PC-9 (cell line): ENCODE measurements around the gene OR52H1. TPM values are rescaled to one million over a fixed set of nuclear protein-coding genes. Genes with fewer than 3 reads are reported as not detected.

Experiments used
- BruUV-seq: library from RNA; stranded (reverse); fragments of 400-500 nt; replicated peaks from 2 replicates; lab custom pipeline; 2021; lab: Mats Ljungman, UMichigan
- CTCF ChIA-PET: fragments of 300-600 bp; sonication (Branson Sonifier 250); formaldehyde crosslinking; loops from one replicate; lab custom pipeline; 2022; ENCODE audit warnings: antibody characterized with exemption; lab: Charles Lee
- POLR2A ChIA-PET: fragments of 300-600 bp; sonication (Branson Sonifier 250); formaldehyde crosslinking; loops from one replicate; lab custom pipeline; 2022; ENCODE audit warnings: antibody characterized with exemption; ENCODE audit not compliant: unreplicated experiment; lab: Charles Lee
- DNase-seq, 2 experiments: peaks; one replicate each; pipeline versions ENCODE4 v3.0.0 to v3.0.0-alpha.2; 2015 to 2022; ENCODE audit warnings: mixed read lengths in 1 of 2
- H2AFZ ChIP-seq: fragments of 200-600 bp; sonication (generic); 2 replicates; pipeline ENCODE4 v1.8.1; 2017; ENCODE audit warnings: antibody characterized with exemption
- H3F3A ChIP-seq: fragments of 200-600 bp; sonication (generic); 2 replicates; pipeline ENCODE4 v1.8.1; 2017; ENCODE audit warnings: antibody characterized with exemption, mild to moderate bottlenecking, low read depth; ENCODE audit not compliant: insufficient read depth
- H3K27ac ChIP-seq: fragments of 200-600 bp; sonication (generic); 2 replicates; pipeline ENCODE4 v1.6.1; 2016; ENCODE audit warnings: mixed run types
- H3K27me3 ChIP-seq: fragments of 200-600 bp; sonication (generic); 2 replicates; pipeline ENCODE4 v1.6.1; 2016; ENCODE audit warnings: low read depth, mixed run types; ENCODE audit not compliant: insufficient read depth
- H3K36me3 ChIP-seq: fragments of 200-600 bp; sonication (generic); 2 replicates; pipeline ENCODE4 v1.6.1; 2016; ENCODE audit warnings: low read depth, mixed run types
- H3K4me1 ChIP-seq: fragments of 200-600 bp; sonication (generic); replicated peaks from 2 replicates; pipeline ENCODE4 v1.6.1; 2016; ENCODE audit warnings: mixed run types; ENCODE audit not compliant: insufficient read depth
- H3K4me2 ChIP-seq: fragments of 200-600 bp; sonication (generic); 2 replicates; pipeline ENCODE4 v1.6.1; 2017; ENCODE audit warnings: mixed run types
- H3K4me3 ChIP-seq: fragments of 200-600 bp; sonication (generic); 2 replicates; pipeline ENCODE4 v1.6.1; 2016; ENCODE audit warnings: mixed run types
- H3K79me2 ChIP-seq: fragments of 200-600 bp; sonication (generic); 2 replicates; pipeline ENCODE4 v1.6.1; 2017; ENCODE audit warnings: low read depth, mixed run types
- H3K9me2 ChIP-seq: fragments of 200-600 bp; sonication (generic); 2 replicates; pipeline ENCODE4 v1.8.1; 2017; ENCODE audit warnings: mild to moderate bottlenecking; ENCODE audit not compliant: insufficient read depth
- H3K9me3 ChIP-seq: fragments of 200-600 bp; sonication (generic); 2 replicates; pipeline ENCODE4 v1.8.1; 2016; ENCODE audit warnings: low read depth; ENCODE audit not compliant: insufficient read depth
- H4K20me1 ChIP-seq: fragments of 200-600 bp; sonication (generic); 2 replicates; pipeline ENCODE4 v1.8.1; 2017; ENCODE audit not compliant: insufficient read depth
- EZH2 ChIP-seq: fragments of 200-600 bp; sonication (generic); IDR thresholded peaks from 2 replicates; pipeline ENCODE4 v1.8.0; 2017; ENCODE audit warnings: antibody characterized with exemption, low read depth
- intact Hi-C: fragments of 100-400 bp; cut with micrococcal nuclease; formaldehyde crosslinking; loops from one replicate; pipeline ENCODE4 v1.10.0; 2022; ENCODE audit not compliant: unreplicated experiment
- total RNA-seq: library from RNA; stranded (reverse); gene quantifications from 2 replicates; pipeline ENCODE4 v1.2.3, GENCODE V29; 2021
- TF ChIP-seq, protein P1 (sequence below): fragments of 200-600 bp; sonication (generic); conservative IDR thresholded peaks from 2 replicates; pipeline ENCODE4 v1.6.1; 2017; ENCODE audit warnings: mixed run types, antibody characterized with exemption, mild to moderate bottlenecking, moderate library complexity

OR52H1 gene
- total RNA-seq, 1 experiment from 2014 or later, result not detected

- Histone ChIP-seq H3K36me3 (no peaks in the 10 kb centered on the region), H2AFZ (no peak overlapping the region), H3K27me3 (peaks cover 10% of the 10 kb centered on the region), H3K9me3 (no peaks in the 10 kb centered on the region), H4K20me1 (no peaks in the 10 kb centered on the region), H3K4me3 (no peak overlapping the region), H3K79me2 (no peaks in the 10 kb centered on the region), H3K27ac (no peak overlapping the region), H3K4me1 (no peaks in the 10 kb centered on the region), H3F3A (no peaks in the 10 kb centered on the region), H3K9me2 (no peaks in the 10 kb centered on the region), H3K4me2 (no peak overlapping the region)
- TF ChIP-seq, protein P1, sequence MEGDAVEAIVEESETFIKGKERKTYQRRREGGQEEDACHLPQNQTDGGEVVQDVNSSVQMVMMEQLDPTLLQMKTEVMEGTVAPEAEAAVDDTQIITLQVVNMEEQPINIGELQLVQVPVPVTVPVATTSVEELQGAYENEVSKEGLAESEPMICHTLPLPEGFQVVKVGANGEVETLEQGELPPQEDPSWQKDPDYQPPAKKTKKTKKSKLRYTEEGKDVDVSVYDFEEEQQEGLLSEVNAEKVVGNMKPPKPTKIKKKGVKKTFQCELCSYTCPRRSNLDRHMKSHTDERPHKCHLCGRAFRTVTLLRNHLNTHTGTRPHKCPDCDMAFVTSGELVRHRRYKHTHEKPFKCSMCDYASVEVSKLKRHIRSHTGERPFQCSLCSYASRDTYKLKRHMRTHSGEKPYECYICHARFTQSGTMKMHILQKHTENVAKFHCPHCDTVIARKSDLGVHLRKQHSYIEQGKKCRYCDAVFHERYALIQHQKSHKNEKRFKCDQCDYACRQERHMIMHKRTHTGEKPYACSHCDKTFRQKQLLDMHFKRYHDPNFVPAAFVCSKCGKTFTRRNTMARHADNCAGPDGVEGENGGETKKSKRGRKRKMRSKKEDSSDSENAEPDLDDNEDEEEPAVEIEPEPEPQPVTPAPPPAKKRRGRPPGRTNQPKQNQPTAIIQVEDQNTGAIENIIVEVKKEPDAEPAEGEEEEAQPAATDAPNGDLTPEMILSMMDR, result no peak
- no peak for TF ChIP-seq EZH2
- ChIA-PET POLR2A (no interaction called here), CTCF (no interaction called here)
- no peak for DNase-seq
- no TSS peak for BruUV-seq
- intact Hi-C loops, result no loop called here
These were observed 26.0 kb downstream of the OR52H1 start for GRCh38 chr11:5522308-5522707.

- Histone ChIP-seq H3K4me2 (no peak overlapping the region), H3K27ac (no peak overlapping the region), H4K20me1 (no peaks in the 10 kb centered on the region), H3K27me3 (peaks cover 10% of the 10 kb centered on the region), H3F3A (no peaks in the 10 kb centered on the region), H3K4me3 (no peak overlapping the region), H3K9me3 (no peaks in the 10 kb centered on the region), H3K36me3 (no peaks in the 10 kb centered on the region), H3K4me1 (no peaks in the 10 kb centered on the region), H3K79me2 (no peaks in the 10 kb centered on the region), H2AFZ (no peak overlapping the region), H3K9me2 (no peaks in the 10 kb centered on the region)
- no peak for DNase-seq
- BruUV-seq, result no TSS peak
- TF ChIP-seq EZH2, result no peak
- TF ChIP-seq, protein P1, result no peak
- POLR2A ChIA-PET, result no interaction called here
- intact Hi-C loops, result no loop called here
- CTCF ChIA-PET, result no interaction called here
These were observed 26.8 kb downstream of the OR52H1 start for GRCh38 chr11:5521540-5521939.

- BruUV-seq, result no TSS peak
- TF ChIP-seq, protein P1, result no peak
- TF ChIP-seq EZH2, result no peak
- POLR2A ChIA-PET, result no interaction called here
- H3K9me3 ChIP-seq, result no peaks in the 10 kb centered on the region
- H2AFZ ChIP-seq, result no peak within 1 kb of the TSS
- no peaks in the 10 kb centered on the region; the same call in 1 of the 2 replicates for H3K27me3 ChIP-seq
- intact Hi-C loops, result no loop called here
- DNase-seq, result no peak
- H3K36me3 ChIP-seq, result no peaks in the 10 kb centered on the region
- H4K20me1 ChIP-seq, result no peaks in the 10 kb centered on the region
- H3K4me1 ChIP-seq, result no peaks in the 10 kb centered on the region
- H3K4me3 ChIP-seq, result no peak within 1 kb of the TSS
- H3F3A ChIP-seq, result no peaks in the 10 kb centered on the region
- H3K27ac ChIP-seq, result no peak within 1 kb of the TSS
- no peaks in the 10 kb centered on the region for H3K9me2 ChIP-seq
- no peak within 1 kb of the TSS for H3K4me2 ChIP-seq
- CTCF ChIA-PET, result no interaction called here
- no peaks in the 10 kb centered on the region for H3K79me2 ChIP-seq
These were observed 31.7 kb downstream of the OR52H1 start, which contains the start of gene UBQLNL for GRCh38 chr11:5516599-5516998. Gene UBQLNL, minus strand, starts transcription at chr11:5516699. Its CDS starts 258 bp downstream, at chr11:5516441.
